HepG2 (cell line): ENCODE measurements around the gene MRPL43. TPM values are rescaled to one million over a fixed set of nuclear protein-coding genes. Genes with fewer than 3 reads are reported as not detected.
A peak's percentile ranks its signal among the peaks of the same experiment; 100 is the strongest.

ENCODE experiments used
- GFI1 ChIP-seq: sonication (generic); formaldehyde crosslinking; IDR thresholded peaks from 2 replicates; pipeline ENCODE4 v1.5.0; 2020; ENCODE audit warnings: missing genetic modification reagents, mild to moderate bottlenecking, borderline replicate concordance
- HHEX ChIP-seq: IDR thresholded peaks from 2 replicates; pipeline ENCODE4 v1.6.1; 2016; ENCODE audit warnings: control low read depth
- JUNB ChIP-seq: sonication (generic); formaldehyde crosslinking; IDR thresholded peaks from 2 replicates; pipeline ENCODE4 v1.8.0; 2022; ENCODE audit warnings: missing genetic modification reagents, mild to moderate bottlenecking, borderline replicate concordance
- MEIS2 ChIP-seq: sonication (generic); formaldehyde crosslinking; IDR thresholded peaks from 2 replicates; pipeline ENCODE4 v1.9.0; 2021; ENCODE audit warnings: mild to moderate bottlenecking, missing genetic modification reagents
- MTA3 ChIP-seq: sonication (generic); formaldehyde crosslinking; IDR thresholded peaks from 2 replicates; pipeline ENCODE4 v1.4.0; 2020; ENCODE audit warnings: missing genetic modification reagents
- PRPF4 ChIP-seq: fragments of 200-400 bp; formaldehyde crosslinking; IDR thresholded peaks from 2 replicates; pipeline ENCODE4 v1.6.1; 2016; ENCODE audit warnings: low read length, low read depth; ENCODE audit not compliant: poor library complexity, severe bottlenecking
- REXO4 ChIP-seq: sonication (generic); formaldehyde crosslinking; IDR thresholded peaks from 2 replicates; pipeline ENCODE4 v1.8.0; 2022; ENCODE audit warnings: missing genetic modification reagents, mild to moderate bottlenecking, borderline replicate concordance
- RFXAP ChIP-seq: sonication (generic); formaldehyde crosslinking; IDR thresholded peaks from 2 replicates; pipeline ENCODE4 v1.4.0; 2020; ENCODE audit warnings: missing genetic modification reagents, borderline replicate concordance
- SCMH1 ChIP-seq: sonication (generic); formaldehyde crosslinking; IDR thresholded peaks from 2 replicates; pipeline ENCODE4 v1.9.0; 2021; ENCODE audit warnings: missing genetic modification reagents, mild to moderate bottlenecking, borderline replicate concordance
- TRIM24 ChIP-seq: sonication (generic); formaldehyde crosslinking; IDR thresholded peaks from 2 replicates; pipeline ENCODE4 v1.8.0; 2022; ENCODE audit warnings: mild to moderate bottlenecking, missing genetic modification reagents
- ZFAT ChIP-seq: sonication (generic); formaldehyde crosslinking; conservative IDR thresholded peaks from 2 replicates; pipeline ENCODE4 v1.8.1; 2023; ENCODE audit warnings: missing genetic modification reagents, inconsistent platforms
- ZNF329 ChIP-seq: sonication (generic); formaldehyde crosslinking; IDR thresholded peaks from 2 replicates; pipeline ENCODE4 v1.9.0; 2021; ENCODE audit warnings: low read depth, mild to moderate bottlenecking, missing genetic modification reagents
- ZNF510 ChIP-seq: sonication (generic); formaldehyde crosslinking; IDR thresholded peaks from 2 replicates; pipeline ENCODE4 v1.4.0; 2020; ENCODE audit warnings: low read depth, mild to moderate bottlenecking, missing genetic modification reagents
- ZNF558 ChIP-seq: sonication (generic); formaldehyde crosslinking; IDR thresholded peaks from 2 replicates; pipeline ENCODE4 v1.9.0; 2022; ENCODE audit warnings: mild to moderate bottlenecking, missing genetic modification reagents, borderline replicate concordance
- ZNF709 ChIP-seq: sonication (generic); formaldehyde crosslinking; IDR thresholded peaks from 2 replicates; pipeline ENCODE4 v1.5.0; 2020; ENCODE audit warnings: mild to moderate bottlenecking, missing genetic modification reagents
- polyA plus RNA-seq, 8 experiments: library from polyadenylated mRNA; depleted of rRNA in 3 of 8; stranded (reverse) in 7 of 8; unstranded in 1 of 8; fragments of >200 nt; fragmentation: Illumina TruSeq in 4 of 8; extraction: Trizol in 4 of 8; gene quantifications; 2 replicates each; pipeline versions ENCODE4 v1.2.1 to v1.2.3, GENCODE V29; 2011 to 2016; ENCODE audit warnings: low read depth in 4 of 8, missing spikeins in 1 of 8, mixed read lengths in 1 of 8; ENCODE audit not compliant: insufficient read depth in 1 of 8
- total RNA-seq, 5 experiments: library from RNA; depleted of rRNA; stranded (reverse); fragments of >200 nt; fragmentation: Illumina TruSeq; extraction: Trizol; gene quantifications; 2 replicates each; pipeline ENCODE4 v1.2.3, GENCODE V29; 2016; ENCODE audit warnings: low read depth in 1 of 5
- TF ChIP-seq, protein P1 (sequence below): sonication (generic); formaldehyde crosslinking; IDR thresholded peaks from 2 replicates; pipeline ENCODE4 v1.4.0; 2020; ENCODE audit warnings: missing genetic modification reagents, mild to moderate bottlenecking, borderline replicate concordance
- TF ChIP-seq, protein P2 (sequence below): sonication (generic); formaldehyde crosslinking; IDR thresholded peaks from 2 replicates; pipeline ENCODE4 v1.4.0; 2020; ENCODE audit warnings: missing genetic modification reagents
- TF ChIP-seq, protein P3 (sequence below): sonication (generic); formaldehyde crosslinking; IDR thresholded peaks from 2 replicates; pipeline ENCODE4 v1.8.0; 2022; ENCODE audit warnings: mild to moderate bottlenecking, missing genetic modification reagents, moderate library complexity
- TF ChIP-seq, protein P4 (sequence below): sonication (generic); formaldehyde crosslinking; IDR thresholded peaks from 2 replicates; pipeline ENCODE4 v1.5.1; 2020; ENCODE audit warnings: missing genetic modification reagents, mild to moderate bottlenecking, borderline replicate concordance

Gene MRPL43
- total and polyA plus RNA-seq, 2 of the 13 experiments (the other 11 are each of a cell fraction or from before 2014, with no cell fraction given) = 71.0 to 73.7 TPM

DNA sequence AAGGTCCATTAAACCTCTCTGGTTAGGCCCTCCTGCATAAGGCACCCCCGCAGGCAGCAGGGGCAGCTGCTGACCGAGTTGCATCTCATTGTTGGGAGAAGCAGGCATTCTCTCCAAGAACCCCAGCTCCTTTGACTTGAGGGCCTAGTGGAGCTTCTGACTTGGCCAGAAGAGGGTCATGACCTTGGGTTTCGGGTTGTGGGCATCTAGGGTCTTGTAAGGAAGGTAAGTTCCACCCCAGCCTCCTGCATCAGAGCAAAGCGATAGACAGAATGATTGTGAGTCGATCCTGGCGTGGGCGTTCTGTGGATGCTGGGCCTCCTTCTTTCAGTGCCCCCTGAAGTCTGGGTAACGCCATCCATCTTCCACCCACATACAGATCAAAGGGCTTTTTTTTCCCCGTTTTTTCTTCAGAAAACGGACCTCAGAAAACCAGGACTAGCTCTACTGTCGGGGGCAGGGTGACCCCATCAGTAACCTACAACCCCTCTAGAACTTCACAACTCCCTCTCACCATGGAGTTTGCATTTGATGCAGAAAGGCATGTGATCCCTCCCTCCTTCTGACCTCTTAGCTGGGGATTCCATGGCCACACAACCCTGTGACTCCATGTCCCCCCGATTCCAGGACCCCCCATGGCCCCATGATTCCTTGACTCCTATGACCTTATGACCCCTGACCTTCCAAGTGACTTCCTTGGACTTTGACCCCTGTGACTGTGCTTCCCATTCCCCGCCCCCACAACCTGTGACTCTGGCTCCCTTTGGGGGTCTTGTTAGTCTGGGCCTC is 15.0 kb downstream of the MRPL43 start (continued):
- TF ChIP-seq, protein P1, sequence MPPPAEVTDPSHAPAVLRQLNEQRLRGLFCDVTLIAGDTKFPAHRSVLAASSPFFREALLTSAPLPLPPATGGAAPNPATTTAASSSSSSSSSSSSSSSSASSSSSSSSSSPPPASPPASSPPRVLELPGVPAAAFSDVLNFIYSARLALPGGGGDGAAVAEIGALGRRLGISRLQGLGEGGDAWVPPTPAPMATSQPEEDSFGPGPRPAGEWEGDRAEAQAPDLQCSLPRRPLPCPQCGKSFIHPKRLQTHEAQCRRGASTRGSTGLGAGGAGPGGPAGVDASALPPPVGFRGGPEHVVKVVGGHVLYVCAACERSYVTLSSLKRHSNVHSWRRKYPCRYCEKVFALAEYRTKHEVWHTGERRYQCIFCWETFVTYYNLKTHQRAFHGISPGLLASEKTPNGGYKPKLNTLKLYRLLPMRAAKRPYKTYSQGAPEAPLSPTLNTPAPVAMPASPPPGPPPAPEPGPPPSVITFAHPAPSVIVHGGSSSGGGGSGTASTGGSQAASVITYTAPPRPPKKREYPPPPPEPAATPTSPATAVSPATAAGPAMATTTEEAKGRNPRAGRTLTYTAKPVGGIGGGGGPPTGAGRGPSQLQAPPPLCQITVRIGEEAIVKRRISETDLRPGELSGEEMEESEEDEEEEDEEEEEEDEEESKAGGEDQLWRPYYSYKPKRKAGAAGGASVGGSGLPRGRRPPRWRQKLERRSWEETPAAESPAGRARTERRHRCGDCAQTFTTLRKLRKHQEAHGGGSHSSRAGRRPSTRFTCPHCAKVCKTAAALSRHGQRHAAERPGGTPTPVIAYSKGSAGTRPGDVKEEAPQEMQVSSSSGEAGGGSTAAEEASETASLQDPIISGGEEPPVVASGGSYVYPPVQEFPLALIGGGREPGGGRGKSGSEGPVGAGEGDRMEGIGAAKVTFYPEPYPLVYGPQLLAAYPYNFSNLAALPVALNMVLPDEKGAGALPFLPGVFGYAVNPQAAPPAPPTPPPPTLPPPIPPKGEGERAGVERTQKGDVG (CRISPR knock-in tag) = 0 out of 2 replicates have a peak, but pooled peaks have one; percentile 4
- TF ChIP-seq ZNF329 (CRISPR knock-in tag) = no peak
- no peak for TF ChIP-seq ZNF709
- TF ChIP-seq MTA3 (CRISPR knock-in tag) = no peak
- no peak for TF ChIP-seq REXO4 (CRISPR knock-in tag)
- TF ChIP-seq SCMH1 = no peak
- no peak for TF ChIP-seq RFXAP (CRISPR knock-in tag)
- TF ChIP-seq ZNF510 = 0 out of 2 replicates have a peak, but pooled peaks have one; percentile 57
- no peak for TF ChIP-seq GFI1
- TF ChIP-seq PRPF4 = no peak
- no peak for TF ChIP-seq JUNB (CRISPR knock-in tag)
- TF ChIP-seq, protein P2, sequence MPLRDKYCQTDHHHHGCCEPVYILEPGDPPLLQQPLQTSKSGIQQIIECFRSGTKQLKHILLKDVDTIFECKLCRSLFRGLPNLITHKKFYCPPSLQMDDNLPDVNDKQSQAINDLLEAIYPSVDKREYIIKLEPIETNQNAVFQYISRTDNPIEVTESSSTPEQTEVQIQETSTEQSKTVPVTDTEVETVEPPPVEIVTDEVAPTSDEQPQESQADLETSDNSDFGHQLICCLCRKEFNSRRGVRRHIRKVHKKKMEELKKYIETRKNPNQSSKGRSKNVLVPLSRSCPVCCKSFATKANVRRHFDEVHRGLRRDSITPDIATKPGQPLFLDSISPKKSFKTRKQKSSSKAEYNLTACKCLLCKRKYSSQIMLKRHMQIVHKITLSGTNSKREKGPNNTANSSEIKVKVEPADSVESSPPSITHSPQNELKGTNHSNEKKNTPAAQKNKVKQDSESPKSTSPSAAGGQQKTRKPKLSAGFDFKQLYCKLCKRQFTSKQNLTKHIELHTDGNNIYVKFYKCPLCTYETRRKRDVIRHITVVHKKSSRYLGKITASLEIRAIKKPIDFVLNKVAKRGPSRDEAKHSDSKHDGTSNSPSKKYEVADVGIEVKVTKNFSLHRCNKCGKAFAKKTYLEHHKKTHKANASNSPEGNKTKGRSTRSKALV = no peak
- TF ChIP-seq ZNF558 (CRISPR knock-in tag) = no peak
- 0 out of 2 replicates have a peak, but pooled peaks have one; percentile 34 for TF ChIP-seq MEIS2
- TF ChIP-seq TRIM24 (CRISPR knock-in tag) = no peak
- TF ChIP-seq HHEX (CRISPR knock-in tag) = no peak
- TF ChIP-seq, protein P3, sequence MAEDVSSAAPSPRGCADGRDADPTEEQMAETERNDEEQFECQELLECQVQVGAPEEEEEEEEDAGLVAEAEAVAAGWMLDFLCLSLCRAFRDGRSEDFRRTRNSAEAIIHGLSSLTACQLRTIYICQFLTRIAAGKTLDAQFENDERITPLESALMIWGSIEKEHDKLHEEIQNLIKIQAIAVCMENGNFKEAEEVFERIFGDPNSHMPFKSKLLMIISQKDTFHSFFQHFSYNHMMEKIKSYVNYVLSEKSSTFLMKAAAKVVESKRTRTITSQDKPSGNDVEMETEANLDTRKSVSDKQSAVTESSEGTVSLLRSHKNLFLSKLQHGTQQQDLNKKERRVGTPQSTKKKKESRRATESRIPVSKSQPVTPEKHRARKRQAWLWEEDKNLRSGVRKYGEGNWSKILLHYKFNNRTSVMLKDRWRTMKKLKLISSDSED (CRISPR knock-in tag) = no peak
- TF ChIP-seq, protein P4, sequence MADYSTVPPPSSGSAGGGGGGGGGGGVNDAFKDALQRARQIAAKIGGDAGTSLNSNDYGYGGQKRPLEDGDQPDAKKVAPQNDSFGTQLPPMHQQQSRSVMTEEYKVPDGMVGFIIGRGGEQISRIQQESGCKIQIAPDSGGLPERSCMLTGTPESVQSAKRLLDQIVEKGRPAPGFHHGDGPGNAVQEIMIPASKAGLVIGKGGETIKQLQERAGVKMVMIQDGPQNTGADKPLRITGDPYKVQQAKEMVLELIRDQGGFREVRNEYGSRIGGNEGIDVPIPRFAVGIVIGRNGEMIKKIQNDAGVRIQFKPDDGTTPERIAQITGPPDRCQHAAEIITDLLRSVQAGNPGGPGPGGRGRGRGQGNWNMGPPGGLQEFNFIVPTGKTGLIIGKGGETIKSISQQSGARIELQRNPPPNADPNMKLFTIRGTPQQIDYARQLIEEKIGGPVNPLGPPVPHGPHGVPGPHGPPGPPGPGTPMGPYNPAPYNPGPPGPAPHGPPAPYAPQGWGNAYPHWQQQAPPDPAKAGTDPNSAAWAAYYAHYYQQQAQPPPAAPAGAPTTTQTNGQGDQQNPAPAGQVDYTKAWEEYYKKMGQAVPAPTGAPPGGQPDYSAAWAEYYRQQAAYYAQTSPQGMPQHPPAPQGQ (CRISPR knock-in tag) = no peak
- no peak for TF ChIP-seq ZFAT (CRISPR knock-in tag)
